Measurements from ENCODE around the gene DCAF4.

GRCh38 chr14:72891666-72892102, 34.6 kb upstream of the DCAF4 start:
- TF ChIP-seq SMC3 (conservative IDR thresholded peaks at IDR 0.05; ENCODE audit: poor library complexity) (no peak), CTCF (IDR thresholded peaks at IDR 0.05; ENCODE audit: poor library complexity, severe bottlenecking) (no peak), POLR2AphosphoS5 (IDR thresholded peaks at IDR 0.05) (no peak), EP300 (conservative IDR thresholded peaks at IDR 0.05; ENCODE audit: poor library complexity, severe bottlenecking) (no peak)

Data from neural cell (in vitro differentiated cells).